ENCODE measurements around the gene TADA2A. TPM values are rescaled to one million over a fixed set of nuclear protein-coding genes. Genes with fewer than 3 reads are reported as not detected.

TADA2A gene
- total and polyA plus RNA-seq, 2 experiments from 2014 or later: 16.1 to 20.6 TPM

GRCh38 chr17:37360632-37361031, 46.1 kb upstream of the TADA2A start:
- Histone ChIP-seq H3K4me3 (no peak overlapping the region), H3K36me3 (no peaks in the 10 kb centered on the region), H3K4me1 (ENCODE audit: low read depth) (peaks cover 23% of the 10 kb centered on the region), H3K9me3 (ENCODE audit: low read depth) (no peaks in the 10 kb centered on the region), H3K27me3 (no peaks in the 10 kb centered on the region), H3K27ac (peak overlapping the region; percentile 82)
- peak in 1 of 2 donors; percentile 55 for DNase-seq (ENCODE audit: low read depth in 1 of 2, low spot score in 1 of 2)
- no peak for TF ChIP-seq CTCF (IDR thresholded peaks at IDR 0.05; ENCODE audit: low read depth, low read length)

- no peak overlapping the region for H3K27ac ChIP-seq
- no peaks in the 10 kb centered on the region for H3K9me3 ChIP-seq (ENCODE audit: low read depth)
- no peak for DNase-seq (ENCODE audit: low read depth in 1 of 2, low spot score in 1 of 2)
- peaks cover 19% of the 10 kb centered on the region for H3K4me1 ChIP-seq (ENCODE audit: low read depth)
- H3K27me3 ChIP-seq: no peaks in the 10 kb centered on the region
- no peak for TF ChIP-seq CTCF (IDR thresholded peaks at IDR 0.05; ENCODE audit: low read depth, low read length)
- no peaks in the 10 kb centered on the region for H3K36me3 ChIP-seq
- H3K4me3 ChIP-seq: no peak overlapping the region
These were observed 45.1 kb upstream of the TADA2A start for GRCh38 chr17:37361543-37361942.

- H3K4me3 ChIP-seq: no peak overlapping the region
These were observed 41.1 kb upstream of the TADA2A start for GRCh38 chr17:37365589-37365988.

GRCh38 chr17:37368577-37368976, 38.1 kb upstream of the TADA2A start:
- Histone ChIP-seq H3K36me3 (no peaks in the 10 kb centered on the region), H3K9me3 (ENCODE audit: low read depth) (no peaks in the 10 kb centered on the region), H3K27me3 (no peaks in the 10 kb centered on the region), H3K27ac (no peak overlapping the region), H3K4me3 (no peak overlapping the region), H3K4me1 (ENCODE audit: low read depth) (no peaks in the 10 kb centered on the region)
- peak in 1 of 2 donors; percentile 74 for DNase-seq (ENCODE audit: low read depth in 1 of 2, low spot score in 1 of 2)
- TF ChIP-seq CTCF (IDR thresholded peaks at IDR 0.05; ENCODE audit: low read depth, low read length): no peak

More at GRCh38 chr17:37365589-37365988, 41.1 kb upstream of the TADA2A start:
- Histone ChIP-seq H3K36me3 (no peaks in the 10 kb centered on the region), H3K27ac (no peak overlapping the region), H3K9me3 (ENCODE audit: low read depth) (no peaks in the 10 kb centered on the region), H3K4me1 (ENCODE audit: low read depth) (no peaks in the 10 kb centered on the region), H3K27me3 (no peaks in the 10 kb centered on the region)
- peak in 1 of 2 donors; percentile 14 for DNase-seq (ENCODE audit: low read depth in 1 of 2, low spot score in 1 of 2)
- no peak for TF ChIP-seq CTCF (IDR thresholded peaks at IDR 0.05; ENCODE audit: low read depth, low read length)

GRCh38 chr17:37373530-37374159, 33.0 kb upstream of the TADA2A start:
- H3K4me1 ChIP-seq (ENCODE audit: low read depth): no peaks in the 10 kb centered on the region
- H3K9me3 ChIP-seq (ENCODE audit: low read depth): no peaks in the 10 kb centered on the region
- TF ChIP-seq CTCF (IDR thresholded peaks at IDR 0.05; ENCODE audit: low read depth, low read length): peak; percentile 100
- no peak overlapping the region for H3K27ac ChIP-seq
- H3K36me3 ChIP-seq: no peaks in the 10 kb centered on the region
- H3K27me3 ChIP-seq: no peaks in the 10 kb centered on the region
- no peak overlapping the region for H3K4me3 ChIP-seq
- DNase-seq (ENCODE audit: low read depth in 1 of 2, low spot score in 1 of 2): peak; percentile 86 to 89
